PC-3 (cell line): ENCODE data around the gene BOD1.

Experiments used
- CTCF ChIP-seq: fragments of 300-600 bp; sonication (generic); conservative IDR thresholded peaks from 2 replicates; pipeline ENCODE4 v1.5.1; 2017; ENCODE audit warnings: antibody characterized with exemption, low read depth, mild to moderate bottlenecking, low read length
- EZH2phosphoT487 ChIP-seq: fragments of 300-600 bp; sonication (generic); IDR thresholded peaks from 2 replicates; pipeline ENCODE4 v1.6.1; 2018; ENCODE audit warnings: mild to moderate bottlenecking, antibody characterized with exemption, low read length, borderline replicate concordance

GRCh38 chr5:173611706-173612105, 4.7 kb downstream of the BOD1 start:
- TF ChIP-seq CTCF: no peak
- no peak for TF ChIP-seq EZH2phosphoT487
